Measurements from ENCODE around the gene KLHL30. TPM values are rescaled to one million over a fixed set of nuclear protein-coding genes. Genes with fewer than 3 reads are reported as not detected.

KLHL30 gene
- total RNA-seq, 1 experiment from 2014 or later = not detected

- no CpG with 5 or more reads among the region's 19 CpGs for WGBS (ENCODE audit: extremely low coverage, insufficient read length, low lambda C conversion rate)
- no peaks in the 10 kb centered on the region for H3K4me1 ChIP-seq (ENCODE audit: insufficient read depth, low read length)
- H3K4me1 Mint-ChIP-seq = peaks cover 12 to 19% of the 10 kb centered on the region in 2 experiments
- no peak overlapping the region for H2BK15ac ChIP-seq (ENCODE audit: low read depth, low read length)
- no peak overlapping the region for H3K9ac ChIP-seq (ENCODE audit: extremely low read depth, insufficient read length, low read length)
- H3K27ac ChIP-seq (ENCODE audit: insufficient read length, low read depth, low read length) = no peak overlapping the region
- H2AFZ ChIP-seq (ENCODE audit: low read length) = no peak overlapping the region
- no peak overlapping the region for H3K4me2 ChIP-seq (ENCODE audit: insufficient read depth, insufficient read length, low read length)
- no peak overlapping the region for H3T11ph ChIP-seq (ENCODE audit: low read length)
- H3K27me3 Mint-ChIP-seq (ENCODE audit: low read depth) = peaks cover 14% of the 10 kb centered on the region
- peaks cover 10% of the 10 kb centered on the region for H3K23me2 ChIP-seq (ENCODE audit: insufficient read length, low read depth, low read length, poor library complexity, severe bottlenecking)
- H3K14ac ChIP-seq (ENCODE audit: insufficient read depth, low read length) = no peak overlapping the region; the same call in 1 of the 2 replicates
- H3K36me3 Mint-ChIP-seq (ENCODE audit: insufficient read depth in 1 of 3, low read depth in 3 of 3) = no peaks in the 10 kb centered on the region; a peak in 2 of 7 replicates
- H3K18ac ChIP-seq (ENCODE audit: insufficient read length, low read depth, low read length) = no peak overlapping the region
- no peak overlapping the region for H2BK12ac ChIP-seq (ENCODE audit: insufficient read length, low read depth, low read length)
- H4K8ac ChIP-seq (replicated peaks; ENCODE audit: insufficient read length, low read depth, low read length) = no peak overlapping the region
- H2BK5ac ChIP-seq (ENCODE audit: insufficient read length, low read length) = no peak overlapping the region
- no peak overlapping the region for H2BK120ac ChIP-seq (ENCODE audit: low read depth, low read length, poor library complexity, severe bottlenecking)
- no peaks in the 10 kb centered on the region for H3K9me3 ChIP-seq (ENCODE audit: control insufficient read depth, low read depth, low read length)
- no peak overlapping the region for H2BK20ac ChIP-seq (ENCODE audit: low read depth, low read length, poor library complexity, severe bottlenecking)
- no peak for DNase-seq
- no peak overlapping the region for H3K56ac ChIP-seq (ENCODE audit: insufficient read length, low read depth, low read length)
- no peak overlapping the region for H2AK5ac ChIP-seq (ENCODE audit: insufficient read length, low read length)
- no peaks in the 10 kb centered on the region for H3K79me2 ChIP-seq (ENCODE audit: insufficient read depth, low read length)
- H3K27ac Mint-ChIP-seq = no peak overlapping the region
- H3K23ac ChIP-seq (ENCODE audit: insufficient read length, low read depth, low read length) = no peak overlapping the region
- H4K5ac ChIP-seq (ENCODE audit: insufficient read length, low read depth, low read length) = no peak overlapping the region
- H3K4me3 Mint-ChIP-seq = no peak overlapping the region
- H3K9me3 Mint-ChIP-seq = no peaks in the 10 kb centered on the region
- H3K4ac ChIP-seq (ENCODE audit: low read depth, low read length) = no peak overlapping the region
- H3K27me3 ChIP-seq (ENCODE audit: insufficient read depth, low read length) = no peaks in the 10 kb centered on the region; the same call in 1 of the 2 replicates
- no peak for TF ChIP-seq CTCF (conservative IDR thresholded peaks at IDR 0.05)
- no peaks in the 10 kb centered on the region for H4K20me1 ChIP-seq (ENCODE audit: control insufficient read depth, insufficient read depth, insufficient read length)
- H3K79me1 ChIP-seq (ENCODE audit: insufficient read depth, low read depth, low read length, poor library complexity, severe bottlenecking) = no peaks in the 10 kb centered on the region
- H4K91ac ChIP-seq (ENCODE audit: insufficient read length, low read depth, low read length) = no peak overlapping the region
Observed at GRCh38 chr2:238155051-238155760, 16.7 kb downstream of the KLHL30 start.
